ENCODE results near the gene OR2A12. TPM values are rescaled to one million over a fixed set of nuclear protein-coding genes. Genes with fewer than 3 reads are reported as not detected.
"Not testable (repeated sequence)": the region's sequence is repeated elsewhere in the genome, so short reads cannot be mapped to it uniquely, and the experiment has no call there.

Gene OR2A12
- total RNA-seq, result not detected
- long read RNA-seq, result 0 reads

- no peak for DNase-seq (ENCODE audit: low spot score)
These were observed at the start of gene OR2A12 for GRCh38 chr7:144085978-144086377. Gene OR2A12 (plus strand): TSS chr7:144086278. CDS start chr7:144095108, 8,830 bp downstream.

- no peak for DNase-seq (ENCODE audit: low spot score)
These were observed 49.7 kb upstream of the OR2A12 start for GRCh38 chr7:144036302-144036885.

- no peak for DNase-seq (ENCODE audit: low spot score)
These were observed 48.6 kb upstream of the OR2A12 start for GRCh38 chr7:144037414-144038035.

DNA sequence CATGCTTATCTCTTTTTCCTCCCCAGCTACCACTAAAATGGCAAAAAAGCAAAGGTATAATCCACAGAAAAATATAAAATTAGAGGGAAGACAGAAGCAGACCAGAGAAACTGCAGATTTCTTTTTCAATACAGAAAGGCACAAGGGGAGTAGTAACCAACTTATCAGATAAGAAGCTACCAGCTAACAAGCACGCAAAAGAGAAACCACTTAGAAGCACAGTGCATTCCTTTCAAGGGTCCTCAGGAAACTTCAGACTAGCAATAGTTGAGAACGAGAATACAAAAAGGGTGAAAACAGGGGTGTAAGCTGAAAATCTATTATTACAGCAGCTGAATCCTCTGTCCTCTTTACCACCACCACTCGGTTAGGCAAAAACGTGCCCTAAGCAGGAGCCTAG is 47.2 kb upstream of the OR2A12 start:
- no peak for DNase-seq (ENCODE audit: low spot score)

GRCh38 chr7:144048648-144049047 is 37.4 kb upstream of the OR2A12 start, which contains the start of gene OR2A5:
Gene OR2A5 (plus strand): TSS chr7:144048948. CDS start chr7:144050402, 1,454 bp downstream.
- DNase-seq (ENCODE audit: low spot score), result no peak

DNA sequence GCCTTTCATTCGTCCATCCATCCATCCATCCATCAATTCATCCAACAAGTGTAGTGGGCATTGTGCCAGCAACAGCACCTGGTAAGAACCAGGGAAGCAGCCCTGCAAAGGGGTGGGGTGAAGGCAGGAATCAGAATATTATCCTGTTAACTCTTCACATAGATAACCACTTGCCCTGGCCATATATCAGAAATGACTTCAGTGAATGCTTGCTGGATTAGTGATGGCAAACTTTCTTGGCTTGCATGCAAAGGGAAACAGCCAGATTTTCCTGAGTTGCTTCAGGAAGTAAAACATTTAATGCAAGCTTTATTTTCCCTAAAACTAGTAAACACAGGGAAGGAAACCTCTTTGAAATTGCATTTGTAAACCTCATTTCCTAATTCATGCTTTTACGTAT is 36.6 kb upstream of the OR2A12 start:
- no peak for DNase-seq (ENCODE audit: low spot score)

DNA sequence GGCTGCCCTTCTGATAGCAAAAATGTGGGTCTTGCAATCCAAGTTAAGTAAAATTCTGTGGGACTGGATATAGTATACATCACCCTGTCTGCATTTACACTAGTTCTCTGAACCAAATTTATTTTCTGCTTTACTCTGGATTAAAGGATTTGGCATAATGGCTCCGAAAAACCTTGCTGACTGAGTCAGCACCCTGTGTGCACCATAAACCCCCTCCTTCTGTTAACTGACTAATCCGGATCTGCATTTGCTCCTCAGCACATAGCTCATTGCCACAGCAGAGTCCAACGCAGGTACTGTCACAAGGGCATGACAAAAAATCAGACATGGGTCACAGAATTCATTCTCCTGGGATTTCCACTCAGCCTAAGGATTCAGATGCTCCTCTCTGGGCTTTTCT is 36.0 kb upstream of the OR2A12 start:
- DNase-seq (ENCODE audit: low spot score), result no peak

DNA sequence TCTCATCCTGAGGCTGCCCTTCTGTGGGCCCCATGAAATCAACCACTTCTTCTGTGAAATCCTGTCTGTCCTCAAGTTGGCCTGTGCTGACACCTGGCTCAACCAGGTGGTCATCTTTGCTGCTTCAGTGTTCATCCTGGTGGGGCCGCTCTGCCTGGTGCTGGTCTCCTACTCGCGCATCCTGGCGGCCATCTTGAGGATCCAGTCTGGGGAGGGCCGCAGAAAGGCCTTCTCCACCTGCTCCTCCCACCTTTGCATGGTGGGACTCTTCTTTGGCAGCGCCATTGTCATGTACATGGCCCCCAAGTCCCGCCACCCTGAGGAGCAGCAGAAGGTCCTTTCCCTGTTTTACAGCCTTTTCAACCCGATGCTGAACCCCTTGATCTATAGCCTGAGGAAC is 35.2 kb upstream of the OR2A12 start:
- not testable (repeated sequence) for DNase-seq (ENCODE audit: low spot score)

- no peak for DNase-seq (ENCODE audit: low spot score)
These were observed 28.1 kb upstream of the OR2A12 start for GRCh38 chr7:144057954-144058353.

GRCh38 chr7:144063710-144064109 is 22.4 kb upstream of the OR2A12 start:
- no peak for DNase-seq (ENCODE audit: low spot score)

- no peak for DNase-seq (ENCODE audit: low spot score)
These were observed 16.6 kb upstream of the OR2A12 start, which contains the start of gene OR2A25 for GRCh38 chr7:144069511-144069910. Gene OR2A25 (plus strand): TSS chr7:144069811. CDS start chr7:144074220, 4,409 bp downstream.

- no peak for DNase-seq (ENCODE audit: low spot score)
These were observed 16.1 kb upstream of the OR2A12 start for GRCh38 chr7:144069953-144070352.

GRCh38 chr7:144074374-144074773 is 11.7 kb upstream of the OR2A12 start:
- DNase-seq (ENCODE audit: low spot score), result no peak

DNA sequence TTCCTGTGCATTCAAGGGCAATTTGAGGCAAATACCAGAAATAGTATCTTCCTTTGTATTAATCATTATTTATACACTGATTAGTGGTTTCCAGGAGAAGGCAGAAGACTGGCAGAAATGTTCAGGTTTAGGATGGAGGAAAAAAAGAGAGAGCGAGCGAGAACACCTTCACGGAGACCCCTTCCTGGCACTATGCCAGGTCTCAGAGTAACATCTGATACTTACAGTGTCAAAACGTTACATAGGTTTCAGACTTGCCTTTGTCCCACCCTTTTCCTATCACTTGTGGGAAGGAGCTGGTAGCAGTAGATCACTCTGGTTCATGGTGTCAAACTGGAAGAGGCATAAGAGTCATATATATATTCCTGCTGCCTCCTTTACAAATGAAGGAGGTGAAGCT is 652 bp downstream of the OR2A12 start:
- DNase-seq (ENCODE audit: low spot score), result no peak

GRCh38 chr7:144087230-144087629 is 1.2 kb downstream of the OR2A12 start:
- DNase-seq (ENCODE audit: low spot score), result no peak

DNA sequence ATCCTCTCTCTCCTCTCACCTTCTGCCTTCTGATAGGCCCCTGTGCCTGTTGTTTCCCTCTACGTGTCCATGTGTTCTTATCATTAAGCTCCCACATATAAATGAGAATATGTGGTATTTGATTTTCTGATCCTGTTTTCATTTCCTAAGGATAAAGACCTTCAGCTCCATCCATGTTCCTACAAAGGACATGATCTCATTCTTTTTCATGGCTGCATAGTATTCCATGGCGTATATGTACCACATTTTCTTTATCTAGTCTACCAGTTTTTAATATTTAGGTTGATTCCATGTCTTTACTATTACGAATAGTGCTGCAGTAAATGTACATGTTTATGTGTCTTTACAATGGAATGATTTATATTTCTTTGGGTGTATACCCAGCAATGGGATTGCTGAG is 4.6 kb downstream of the OR2A12 start:
- no peak for DNase-seq (ENCODE audit: low spot score)

DNA sequence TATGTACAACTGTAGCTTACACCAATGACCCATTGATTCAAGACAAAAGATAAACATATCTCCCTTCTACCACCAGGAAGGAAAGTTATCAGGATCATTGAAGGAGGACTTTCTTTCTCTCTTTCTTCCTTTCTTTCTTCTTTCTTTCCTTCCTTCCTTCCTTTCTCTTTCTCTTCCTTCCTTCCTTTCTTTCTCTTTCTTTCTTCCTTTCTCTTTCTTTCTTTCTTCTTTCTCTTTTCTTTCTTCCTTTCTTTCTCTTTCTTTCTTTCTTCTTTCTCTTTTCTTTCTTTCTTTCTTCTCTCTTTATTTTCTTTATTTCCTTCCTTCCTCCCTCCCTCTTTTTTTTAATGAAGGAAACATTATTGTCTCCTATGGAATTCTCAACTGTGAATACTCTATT is 12.7 kb downstream of the OR2A12 start:
- DNase-seq (ENCODE audit: low spot score), result no peak

DNA sequence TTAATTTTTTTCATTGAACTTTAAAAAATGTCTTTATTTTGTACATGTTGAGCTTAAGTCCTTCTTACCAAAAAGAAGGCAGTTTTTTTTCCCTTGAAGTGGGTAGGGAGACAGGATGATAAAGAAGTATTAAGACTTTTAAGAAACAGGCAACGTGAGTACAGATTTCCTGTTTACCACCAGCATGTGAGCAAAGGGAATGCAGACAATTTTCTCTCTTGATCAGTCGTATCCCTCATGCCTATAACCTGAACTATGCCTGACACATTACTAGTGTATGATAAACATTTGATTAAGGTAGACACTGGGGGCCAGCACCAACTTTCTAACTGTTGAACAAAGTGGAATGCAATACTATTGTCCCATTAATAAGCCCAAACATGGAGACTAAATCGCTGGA is 14.5 kb downstream of the OR2A12 start:
- DNase-seq (ENCODE audit: low spot score), result no peak

- no peak for DNase-seq (ENCODE audit: low spot score)
These were observed 16.0 kb downstream of the OR2A12 start for GRCh38 chr7:144102041-144102440.

GRCh38 chr7:144105211-144105610 is 19.1 kb downstream of the OR2A12 start:
- no peak for DNase-seq (ENCODE audit: low spot score)

DNA sequence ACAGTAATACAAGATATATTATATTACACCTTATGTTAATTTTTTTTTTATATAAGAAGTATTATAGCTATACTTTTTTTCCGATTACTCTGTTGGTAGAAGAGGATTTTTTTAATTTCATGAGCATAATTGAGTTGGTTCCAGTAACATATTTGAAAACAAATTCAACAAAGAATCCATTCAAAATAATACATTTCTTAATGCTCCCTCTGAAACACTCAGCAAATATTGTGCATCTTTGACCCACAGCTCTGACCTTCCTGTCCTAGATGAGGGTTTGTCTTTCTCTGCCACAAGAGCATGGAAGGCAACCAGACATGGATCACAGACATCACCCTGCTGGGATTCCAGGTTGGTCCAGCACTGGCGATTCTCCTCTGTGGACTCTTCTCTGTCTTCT is 23.2 kb downstream of the OR2A12 start, which contains the start of gene OR2A2:
Gene OR2A2, plus strand, starts transcription at position 301 of the 400 bp plus-strand sequence. Its CDS starts 0 bp downstream, at position 301.
- DNase-seq (ENCODE audit: low spot score), result no peak

GRCh38 chr7:144110272-144110671 is 24.2 kb downstream of the OR2A12 start:
- DNase-seq (ENCODE audit: low spot score), result no peak

DNA sequence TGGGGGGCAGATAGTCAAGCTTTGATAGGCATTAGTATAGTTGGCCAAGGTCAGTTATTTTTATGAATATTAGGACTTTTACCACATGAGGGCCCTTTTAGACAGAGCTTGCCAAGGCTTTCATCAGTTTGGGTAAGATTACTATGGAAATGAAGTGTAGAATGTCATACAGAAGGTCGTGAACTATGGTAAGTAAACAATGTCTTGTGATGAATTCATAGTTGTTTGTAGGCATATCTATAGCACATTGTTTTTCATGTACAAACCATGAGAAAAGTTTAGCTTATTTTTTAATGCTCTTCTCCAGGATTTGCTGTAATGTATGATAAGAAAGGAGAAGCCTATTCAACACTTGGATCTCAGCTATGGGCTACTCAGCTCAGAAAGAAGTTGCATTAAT is 27.6 kb downstream of the OR2A12 start:
- no peak for DNase-seq (ENCODE audit: low spot score)

All from mesenteric fat pad (tissue), 1 donor.